Vagina (tissue), 2 donors: ENCODE measurements around the gene DDX19B.
A peak's percentile ranks its signal among the peaks of the same experiment; 100 is the strongest.

ENCODE experiments used
- POLR2A ChIP-seq, 2 donors: fragments of 450-650 bp; IDR thresholded peaks; one replicate each; pipeline ENCODE4 v1.6.1; 2017; ENCODE audit warnings: antibody characterized with exemption in 2 of 2, mild to moderate bottlenecking in 2 of 2, moderate library complexity in 2 of 2
- POLR2AphosphoS5 ChIP-seq, 2 donors: sonication (generic); formaldehyde crosslinking; IDR thresholded peaks; one replicate each; pipeline ENCODE4 v1.9.0; 2017; ENCODE audit warnings: antibody characterized with exemption in 2 of 2, mild to moderate bottlenecking in 2 of 2, low read depth in 1 of 2; ENCODE audit not compliant: insufficient read depth in 1 of 2
- TF ChIP-seq, protein P1 (sequence below), 3 experiments: fragments of 450-650 bp in 2 of 3; fragments of 200-600 bp in 1 of 3; sonication (generic) in 1 of 3; IDR thresholded peaks; one replicate each; pipeline ENCODE4 v1.5.1; 2017 to 2019; ENCODE audit warnings: antibody characterized with exemption in 3 of 3, mild to moderate bottlenecking in 2 of 3, moderate library complexity in 2 of 3

DNA sequence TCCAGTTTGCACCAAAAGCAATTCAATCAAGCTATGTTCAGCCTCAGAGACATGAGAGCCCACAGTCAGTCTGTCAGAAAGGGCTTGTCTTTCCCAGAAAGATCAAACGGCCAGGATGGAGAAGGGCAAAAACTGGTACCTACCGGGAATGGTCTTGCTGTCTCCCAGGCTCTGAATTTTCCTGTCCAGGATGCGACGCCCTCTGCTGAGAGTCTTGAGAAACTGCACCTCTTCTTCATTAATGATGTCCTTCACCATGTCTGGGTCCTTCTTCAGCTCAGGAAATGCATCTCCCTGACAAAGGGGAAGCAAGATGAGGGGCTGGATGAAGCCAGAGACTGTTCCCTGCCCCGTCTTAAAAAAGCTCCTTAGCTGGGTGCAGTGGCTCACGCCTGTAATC, 31.5 kb upstream of the DDX19B start:
- TF ChIP-seq, protein P1, sequence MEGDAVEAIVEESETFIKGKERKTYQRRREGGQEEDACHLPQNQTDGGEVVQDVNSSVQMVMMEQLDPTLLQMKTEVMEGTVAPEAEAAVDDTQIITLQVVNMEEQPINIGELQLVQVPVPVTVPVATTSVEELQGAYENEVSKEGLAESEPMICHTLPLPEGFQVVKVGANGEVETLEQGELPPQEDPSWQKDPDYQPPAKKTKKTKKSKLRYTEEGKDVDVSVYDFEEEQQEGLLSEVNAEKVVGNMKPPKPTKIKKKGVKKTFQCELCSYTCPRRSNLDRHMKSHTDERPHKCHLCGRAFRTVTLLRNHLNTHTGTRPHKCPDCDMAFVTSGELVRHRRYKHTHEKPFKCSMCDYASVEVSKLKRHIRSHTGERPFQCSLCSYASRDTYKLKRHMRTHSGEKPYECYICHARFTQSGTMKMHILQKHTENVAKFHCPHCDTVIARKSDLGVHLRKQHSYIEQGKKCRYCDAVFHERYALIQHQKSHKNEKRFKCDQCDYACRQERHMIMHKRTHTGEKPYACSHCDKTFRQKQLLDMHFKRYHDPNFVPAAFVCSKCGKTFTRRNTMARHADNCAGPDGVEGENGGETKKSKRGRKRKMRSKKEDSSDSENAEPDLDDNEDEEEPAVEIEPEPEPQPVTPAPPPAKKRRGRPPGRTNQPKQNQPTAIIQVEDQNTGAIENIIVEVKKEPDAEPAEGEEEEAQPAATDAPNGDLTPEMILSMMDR (IDR thresholded peaks at IDR 0.05): peak in 2 of 3 experiments; percentile 27 to 36
- TF ChIP-seq POLR2AphosphoS5 (IDR thresholded peaks at IDR 0.05; ENCODE audit: insufficient read depth in 1 of 2, low read depth in 1 of 2) (no peak), POLR2A (IDR thresholded peaks at IDR 0.05) (no peak)
